ENCODE results near the gene MN1.

The MN1 gene

GRCh38 chr22:27799827-27800249 is 1.7 kb downstream of the MN1 start:
- Histone ChIP-seq H3K27ac (peak overlapping the region; percentile 94 to 98), H3K4me3 (peak overlapping the region; percentile 98)
- no peak for TF ChIP-seq CTCF (IDR thresholded peaks at IDR 0.05)
- no peak for DNase-seq (ENCODE audit: low spot score)

- peak overlapping the region; percentile 98 for H3K4me3 ChIP-seq
- peak overlapping the region; percentile 94 to 98 for H3K27ac ChIP-seq
- no peak for DNase-seq (ENCODE audit: low spot score)
- TF ChIP-seq CTCF (IDR thresholded peaks at IDR 0.05): no peak
Observed at GRCh38 chr22:27799015-27799826, 2.3 kb downstream of the MN1 start.

- Histone ChIP-seq H3K27ac (peak overlapping the region; percentile 94 to 98), H3K4me3 (peak overlapping the region; percentile 98)
- TF ChIP-seq CTCF (IDR thresholded peaks at IDR 0.05): no peak
- no peak for DNase-seq (ENCODE audit: low spot score)
Observed at GRCh38 chr22:27798511-27799014, 3.0 kb downstream of the MN1 start.

GRCh38 chr22:27797520-27798391 is 3.8 kb downstream of the MN1 start:
- no peak for TF ChIP-seq CTCF (IDR thresholded peaks at IDR 0.05)
- Histone ChIP-seq H3K4me3 (peak overlapping the region; percentile 98), H3K27ac (peak overlapping the region; percentile 94 to 98)
- DNase-seq (ENCODE audit: low spot score): peak; percentile 74

- no peak for TF ChIP-seq CTCF (IDR thresholded peaks at IDR 0.05)
- peak overlapping the region; percentile 94 to 98 for H3K27ac ChIP-seq
- DNase-seq (ENCODE audit: low spot score): peak; percentile 77
- H3K4me3 ChIP-seq: peak overlapping the region; percentile 98
Observed at GRCh38 chr22:27796829-27797519, 4.6 kb downstream of the MN1 start.

- DNase-seq (ENCODE audit: low spot score): peak; percentile 72
- no peak for TF ChIP-seq CTCF (IDR thresholded peaks at IDR 0.05)
- H3K27ac ChIP-seq: peak overlapping the region; percentile 94 to 98
Observed at GRCh38 chr22:27795696-27796517, 5.6 kb downstream of the MN1 start.

More at GRCh38 chr22:27795696-27796517, 5.6 kb downstream of the MN1 start:
- H3K4me3 ChIP-seq: peak overlapping the region; percentile 98

Data from coronary artery (tissue), 2 donors.